Vagina (tissue), 2 donors: ENCODE results near the gene ANTXR1. TPM values are rescaled to one million over a fixed set of nuclear protein-coding genes. Genes with fewer than 3 reads are reported as not detected.

Experiments used
- DNase-seq, 2 donors: peaks; one replicate each; pipeline ENCODE4 v3.0.0-alpha.2; 2017; ENCODE audit errors: extremely low spot score in 2 of 2
- H3K27ac ChIP-seq: fragments of 200-600 bp; sonication (generic); one replicate; pipeline ENCODE4 v1.5.1; 2019
- H3K27me3 ChIP-seq: fragments of 200-600 bp; sonication (generic); one replicate; pipeline ENCODE4 v1.5.1; 2019
- H3K36me3 ChIP-seq, 2 donors: fragments of 200-600 bp; sonication (generic); one replicate each; pipeline ENCODE4 v1.5.1; 2017 to 2019
- H3K4me1 ChIP-seq: fragments of 200-600 bp; sonication (generic); one replicate; pipeline ENCODE4 v1.5.1; 2019
- H3K4me3 ChIP-seq, 2 donors: fragments of 200-600 bp; sonication (generic); 1 replicate in 1 of 2; 2 replicates in 1 of 2; pipeline ENCODE4 v1.5.1; 2016 to 2019
- H3K9me3 ChIP-seq: fragments of 200-600 bp; sonication (generic); one replicate; pipeline ENCODE4 v1.5.1; 2019
- CTCF ChIP-seq, 3 experiments: fragments of 450-650 bp in 2 of 3; fragments of 200-600 bp in 1 of 3; sonication (generic) in 1 of 3; IDR thresholded peaks; one replicate each; pipeline ENCODE4 v1.5.1; 2017 to 2019; ENCODE audit warnings: antibody characterized with exemption in 3 of 3, mild to moderate bottlenecking in 2 of 3, moderate library complexity in 2 of 3
- POLR2A ChIP-seq, 2 donors: fragments of 450-650 bp; IDR thresholded peaks; one replicate each; pipeline ENCODE4 v1.6.1; 2017; ENCODE audit warnings: antibody characterized with exemption in 2 of 2, mild to moderate bottlenecking in 2 of 2, moderate library complexity in 2 of 2
- POLR2AphosphoS5 ChIP-seq, 2 donors: sonication (generic); formaldehyde crosslinking; IDR thresholded peaks; one replicate each; pipeline ENCODE4 v1.9.0; 2017; ENCODE audit warnings: antibody characterized with exemption in 2 of 2, mild to moderate bottlenecking in 2 of 2, low read depth in 1 of 2; ENCODE audit not compliant: insufficient read depth in 1 of 2
- intact Hi-C: fragments of 100-400 bp; cut with DNase I; formaldehyde crosslinking; loops from one replicate; pipeline ENCODE4 v1.15.1; 2023
- microRNA-seq: library from miRNA; unstranded; fragments of <30 nt; microRNA quantifications from one replicate; pipeline ENCODE4, GENCODE V29; 2017; ENCODE audit warnings: borderline number of aligned reads, borderline replicate concordance
- small RNA-seq: library from RNA; depleted of rRNA; stranded (forward); fragments of <200 nt; gene quantifications from one replicate; pipeline ENCODE3, GENCODE V24; 2016
- total RNA-seq: library from RNA; depleted of rRNA; stranded (reverse); fragments of >200 nt; gene quantifications from one replicate; pipeline ENCODE4 v1.2.3, GENCODE V29; 2016

ANTXR1 gene
- total RNA-seq, 1 donor from 2014 or later: 102 TPM

GRCh38 chr2:69298862-69299261 lies 285.9 kb downstream of the ANTXR1 start:
- TF ChIP-seq POLR2AphosphoS5 (IDR thresholded peaks at IDR 0.05; ENCODE audit: insufficient read depth in 1 of 2, low read depth in 1 of 2) (no peak), CTCF (IDR thresholded peaks at IDR 0.05) (no peak), POLR2A (IDR thresholded peaks at IDR 0.05) (no peak)
- no peaks in the 10 kb centered on the region for H3K27me3 ChIP-seq
- peaks cover 9% of the 10 kb centered on the region for H3K4me1 ChIP-seq
- no peak overlapping the region for H3K27ac ChIP-seq
- no peak for DNase-seq
- H3K4me3 ChIP-seq: no peak overlapping the region
- H3K9me3 ChIP-seq: no peaks in the 10 kb centered on the region
- no peaks in the 10 kb centered on the region for H3K36me3 ChIP-seq
- intact Hi-C loops: no loop called here

Small RNAs within 50 kb of the gene (microRNA-seq; reads per million reads assigned to microRNA genes)
- not detected for gene MIR3126

Small RNAs within 50 kb of the gene (small RNA-seq; reads per million reads assigned to genes)
- not detected for gene MIR3126
- gene RNA5SP96: not detected
- gene RNU6-1216P: not detected

Other genes starting within 250 kb of the ANTXR1 start
- gene BMP10, start 141.8 kb upstream of the ANTXR1 start, total RNA-seq: not detected
- gene GKN2, start 60.3 kb upstream of the ANTXR1 start, total RNA-seq: not detected
- not detected for gene GKN1, start 38.5 kb upstream of the ANTXR1 start, total RNA-seq